ENCODE results near the gene EFNB3. TPM values are rescaled to one million over a fixed set of nuclear protein-coding genes. Genes with fewer than 3 reads are reported as not detected.

The EFNB3 gene
- polyA plus RNA-seq, 1 experiment, result 5.3 TPM

DNA sequence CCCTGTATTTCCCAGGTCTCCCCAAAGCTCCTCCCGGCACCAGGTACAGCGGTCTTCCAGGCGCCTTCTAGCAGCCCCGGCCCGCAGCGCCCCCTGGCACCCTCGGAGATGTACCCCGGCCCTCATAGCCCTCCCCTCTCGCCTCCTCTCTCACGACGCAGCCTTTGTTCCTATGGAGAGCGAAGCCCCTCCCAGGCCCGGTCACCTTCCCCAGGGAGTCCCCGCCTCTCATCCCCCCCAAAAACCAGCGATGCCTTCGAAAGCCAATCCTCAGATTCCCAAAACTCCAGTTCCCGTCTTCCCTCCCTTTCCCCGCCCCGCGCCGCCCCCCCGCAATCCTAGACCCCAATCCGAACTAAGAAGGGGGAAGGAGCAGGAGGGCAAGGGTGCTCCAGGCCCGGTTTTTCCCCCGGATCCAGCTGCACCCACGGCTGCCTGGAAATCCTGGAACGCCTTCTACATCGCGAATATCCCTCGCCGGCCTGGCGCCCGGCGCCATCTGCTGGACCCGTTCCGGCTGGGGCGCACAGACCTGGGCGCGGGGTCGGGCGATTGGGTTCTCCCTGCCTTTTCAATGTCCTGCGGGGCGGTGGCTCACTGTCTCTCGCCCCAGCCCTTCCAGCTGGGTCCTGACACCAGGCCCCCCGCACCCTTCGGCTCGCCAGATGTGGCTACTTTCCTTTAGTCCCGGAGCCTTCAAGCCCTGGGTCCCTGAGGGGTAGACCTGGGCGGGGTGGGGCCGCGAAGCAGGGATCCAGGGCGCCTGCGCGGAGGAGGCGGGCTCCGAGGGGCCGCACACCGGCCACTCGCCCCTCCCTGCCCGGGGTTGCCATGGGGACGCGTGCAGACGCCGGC lies 12.1 kb downstream of the EFNB3 start, which contains the start of gene DNAH2:
TSS of gene DNAH2 (plus strand) at position 844 of the 855 bp plus-strand sequence. CDS start 1,991 bp downstream, outside the sequence.
- Histone ChIP-seq H3K36me3 (ENCODE audit: control insufficient read depth, insufficient read depth, low read length) (no peaks in the 10 kb centered on the region), H3K27me3 (ENCODE audit: control insufficient read depth, insufficient read depth, low read length) (peaks cover 20% of the 10 kb centered on the region), H3K4me3 (ENCODE audit: low read depth, low read length) (peak within 1 kb of the TSS; percentile 61)
- TF ChIP-seq, protein P1, sequence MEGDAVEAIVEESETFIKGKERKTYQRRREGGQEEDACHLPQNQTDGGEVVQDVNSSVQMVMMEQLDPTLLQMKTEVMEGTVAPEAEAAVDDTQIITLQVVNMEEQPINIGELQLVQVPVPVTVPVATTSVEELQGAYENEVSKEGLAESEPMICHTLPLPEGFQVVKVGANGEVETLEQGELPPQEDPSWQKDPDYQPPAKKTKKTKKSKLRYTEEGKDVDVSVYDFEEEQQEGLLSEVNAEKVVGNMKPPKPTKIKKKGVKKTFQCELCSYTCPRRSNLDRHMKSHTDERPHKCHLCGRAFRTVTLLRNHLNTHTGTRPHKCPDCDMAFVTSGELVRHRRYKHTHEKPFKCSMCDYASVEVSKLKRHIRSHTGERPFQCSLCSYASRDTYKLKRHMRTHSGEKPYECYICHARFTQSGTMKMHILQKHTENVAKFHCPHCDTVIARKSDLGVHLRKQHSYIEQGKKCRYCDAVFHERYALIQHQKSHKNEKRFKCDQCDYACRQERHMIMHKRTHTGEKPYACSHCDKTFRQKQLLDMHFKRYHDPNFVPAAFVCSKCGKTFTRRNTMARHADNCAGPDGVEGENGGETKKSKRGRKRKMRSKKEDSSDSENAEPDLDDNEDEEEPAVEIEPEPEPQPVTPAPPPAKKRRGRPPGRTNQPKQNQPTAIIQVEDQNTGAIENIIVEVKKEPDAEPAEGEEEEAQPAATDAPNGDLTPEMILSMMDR (IDR thresholded peaks at IDR 0.05; ENCODE audit: insufficient read depth, low read depth, low read length), result peak; percentile 66
- ChIA-PET CTCF (interaction anchor here (0.8 to 1.8 kb wide), 10 partner anchors 11 to 157 kb away, joined by 3 to 7 read pairs (median 4); partner anchors contain the start of genes EFNB3 and WRAP53), POLR2A (interaction anchor here (0.5 kb wide), 2 partner anchors 53 to 531 kb away, joined by 3 to 7 read pairs; partner anchors contain the start of gene CTC1)
- peak; percentile 27 for DNase-seq (ENCODE audit: low read depth)

DNA sequence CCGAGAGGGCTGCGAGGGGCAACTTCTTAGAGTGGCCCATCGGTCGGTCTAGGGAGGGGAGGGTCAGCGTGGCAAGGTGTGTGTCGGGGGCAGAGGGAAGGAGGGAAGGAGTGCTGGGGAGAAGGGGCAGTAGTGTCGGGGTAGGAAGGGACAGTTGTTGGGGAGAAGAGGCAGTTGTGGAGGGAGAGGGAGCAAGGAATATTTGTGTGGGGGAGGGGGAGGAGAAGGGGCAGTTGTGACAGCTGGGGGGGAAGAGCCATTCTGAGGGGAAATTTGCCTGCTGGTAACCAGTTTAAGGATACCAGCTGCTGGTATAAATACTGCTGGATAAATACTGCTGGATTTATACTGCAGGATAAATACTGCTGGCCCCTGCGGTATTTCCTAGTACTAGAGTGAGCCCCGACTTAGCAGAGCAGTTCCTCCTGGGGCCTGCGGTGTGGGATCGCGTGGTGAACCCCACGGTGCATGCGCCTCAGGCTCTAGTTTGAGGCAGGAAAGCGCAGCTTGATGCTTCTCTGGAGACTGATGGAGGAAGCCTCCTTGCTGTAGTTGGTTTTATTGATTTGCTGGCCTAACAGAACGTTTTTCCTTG lies 12.9 kb downstream of the EFNB3 start:
- no peak for DNase-seq (ENCODE audit: low read depth)
- peak overlapping the region; percentile 61 for H3K4me3 ChIP-seq (ENCODE audit: low read depth, low read length)
- peaks cover 20% of the 10 kb centered on the region for H3K27me3 ChIP-seq (ENCODE audit: control insufficient read depth, insufficient read depth, low read length)
- no peaks in the 10 kb centered on the region for H3K36me3 ChIP-seq (ENCODE audit: control insufficient read depth, insufficient read depth, low read length)
- ChIA-PET POLR2A (interaction anchor here (0.5 kb wide), 1 partner anchor 530 kb away, joined by 7 read pairs; the partner anchor contains the start of gene CTC1), CTCF (interaction anchor here (1.0 to 1.8 kb wide), 4 partner anchors 30 to 85 kb away, joined by 3 to 7 read pairs (median 6); partner anchors contain the start of gene WRAP53)
- TF ChIP-seq, protein P1 (IDR thresholded peaks at IDR 0.05; ENCODE audit: insufficient read depth, low read depth, low read length), result no peak

DNA sequence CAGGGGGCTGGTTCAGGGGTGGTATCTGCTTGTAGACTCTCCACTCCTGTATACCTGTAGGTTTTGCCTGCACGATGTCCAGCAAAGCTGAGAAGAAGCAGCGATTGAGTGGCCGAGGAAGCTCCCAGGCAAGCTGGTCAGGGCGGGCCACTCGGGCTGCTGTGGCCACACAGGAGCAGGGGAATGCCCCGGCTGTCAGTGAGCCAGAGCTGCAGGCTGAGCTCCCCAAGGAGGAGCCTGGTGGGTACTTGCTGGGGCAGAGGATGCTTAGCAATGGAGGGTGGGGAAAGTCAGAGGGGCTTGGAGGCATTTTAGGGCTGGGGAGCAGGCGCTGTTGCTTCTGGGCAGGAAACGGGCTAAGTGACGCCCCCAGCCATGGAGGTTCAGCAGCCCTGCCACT lies 14.7 kb downstream of the EFNB3 start:
- no peak overlapping the region for H3K4me3 ChIP-seq (ENCODE audit: low read depth, low read length)
- TF ChIP-seq, protein P1 (IDR thresholded peaks at IDR 0.05; ENCODE audit: insufficient read depth, low read depth, low read length), result no peak
- no peaks in the 10 kb centered on the region for H3K36me3 ChIP-seq (ENCODE audit: control insufficient read depth, insufficient read depth, low read length)
- CTCF ChIA-PET, result no interaction called here
- POLR2A ChIA-PET, result no interaction called here
- peaks cover 22% of the 10 kb centered on the region for H3K27me3 ChIP-seq (ENCODE audit: control insufficient read depth, insufficient read depth, low read length)
- no peak for DNase-seq (ENCODE audit: low read depth)

DNA sequence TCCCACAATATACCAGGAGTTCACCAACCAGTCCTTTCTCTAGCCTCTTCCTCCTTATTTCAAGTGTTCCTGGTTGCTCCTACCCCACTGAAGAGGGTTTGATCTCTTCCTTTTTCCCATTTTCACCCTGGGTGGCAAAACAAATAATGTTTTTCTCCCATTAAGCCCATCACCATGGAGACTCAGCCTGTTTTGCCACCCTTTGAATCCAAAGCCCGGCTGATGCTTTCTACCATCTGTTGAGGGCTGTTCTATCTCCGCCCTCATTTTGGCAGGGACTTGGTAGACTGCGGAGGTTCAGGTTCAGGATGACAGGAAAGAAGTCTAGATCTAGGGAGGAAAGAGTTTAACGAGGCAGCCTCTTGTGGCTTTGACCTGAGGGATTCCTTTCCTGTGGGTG lies 15.1 kb downstream of the EFNB3 start:
- ChIA-PET CTCF (interaction anchor here (1.3 kb wide), 1 partner anchor 33 kb away, joined by 4 read pairs; the partner anchor contains the start of gene TP53), POLR2A (no interaction called here)
- no peaks in the 10 kb centered on the region for H3K36me3 ChIP-seq (ENCODE audit: control insufficient read depth, insufficient read depth, low read length)
- DNase-seq (ENCODE audit: low read depth), result no peak
- no peak overlapping the region for H3K4me3 ChIP-seq (ENCODE audit: low read depth, low read length)
- TF ChIP-seq, protein P1 (IDR thresholded peaks at IDR 0.05; ENCODE audit: insufficient read depth, low read depth, low read length), result no peak
- H3K27me3 ChIP-seq (ENCODE audit: control insufficient read depth, insufficient read depth, low read length), result peaks cover 22% of the 10 kb centered on the region

DNA sequence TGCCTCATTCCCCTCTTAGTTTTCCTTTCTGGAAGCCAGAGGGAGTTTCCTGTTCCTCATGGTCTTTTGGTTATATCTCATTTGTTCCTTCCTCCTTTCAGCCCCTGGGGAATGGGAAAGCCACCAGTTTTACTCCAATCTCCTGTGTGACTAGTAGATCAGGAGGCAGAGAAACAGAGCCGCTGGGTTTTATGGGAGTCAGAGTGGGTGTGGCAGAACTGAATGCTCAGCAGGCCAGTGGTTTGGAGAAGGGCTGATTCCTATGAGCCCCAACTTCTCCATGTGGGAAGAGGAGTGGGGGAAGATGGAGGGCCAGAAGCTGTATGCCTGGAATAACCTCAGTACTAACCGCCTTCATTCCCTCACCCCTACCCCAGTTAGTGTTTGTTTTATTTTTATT lies 16.6 kb downstream of the EFNB3 start:
- no peaks in the 10 kb centered on the region for H3K36me3 ChIP-seq (ENCODE audit: control insufficient read depth, insufficient read depth, low read length)
- H3K4me3 ChIP-seq (ENCODE audit: low read depth, low read length), result no peak overlapping the region
- H3K27me3 ChIP-seq (ENCODE audit: control insufficient read depth, insufficient read depth, low read length), result peaks cover 22% of the 10 kb centered on the region
- ChIA-PET CTCF (no interaction called here), POLR2A (no interaction called here)
- TF ChIP-seq, protein P1 (IDR thresholded peaks at IDR 0.05; ENCODE audit: insufficient read depth, low read depth, low read length), result no peak
- DNase-seq (ENCODE audit: low read depth), result no peak
